HepG2 (cell line): Measurements from ENCODE around the gene ZFAND4. TPM values are rescaled to one million over a fixed set of nuclear protein-coding genes. Genes with fewer than 3 reads are reported as not detected.

Experiments used
- CEBPB ChIP-seq: IDR thresholded peaks from 2 replicates; pipeline ENCODE4 v1.6.1; 2011; ENCODE audit warnings: low read depth, low read length, improper control_type of control experiment, borderline replicate concordance
- CENPT ChIP-seq: sonication (generic); formaldehyde crosslinking; IDR thresholded peaks from 2 replicates; pipeline ENCODE4 v1.8.0; 2022; ENCODE audit warnings: low read depth, mild to moderate bottlenecking, moderate library complexity, missing genetic modification reagents
- FOXP1 ChIP-seq, 2 experiments: fragments of 450-650 bp in 1 of 2; IDR thresholded peaks; 2 replicates each; pipeline ENCODE4 v1.6.1; 2017 to 2018; ENCODE audit warnings: antibody characterized with exemption in 1 of 2
- HHEX ChIP-seq: IDR thresholded peaks from 2 replicates; pipeline ENCODE4 v1.6.1; 2016; ENCODE audit warnings: control low read depth
- HOXA9 ChIP-seq: sonication (generic); formaldehyde crosslinking; IDR thresholded peaks from 2 replicates; pipeline ENCODE4 v1.8.1; 2022; ENCODE audit warnings: missing genetic modification reagents, mild to moderate bottlenecking, moderate library complexity, borderline replicate concordance
- JARID2 ChIP-seq: sonication (generic); formaldehyde crosslinking; IDR thresholded peaks from 2 replicates; pipeline ENCODE4 v1.8.1; 2023; ENCODE audit warnings: missing genetic modification reagents, inconsistent platforms; ENCODE audit not compliant: insufficient replicate concordance
- MAFF ChIP-seq: IDR thresholded peaks from 2 replicates; pipeline ENCODE4 v1.6.1; 2011; ENCODE audit warnings: low read depth, low read length, improper control_type of control experiment
- NAIF1 ChIP-seq: sonication (generic); formaldehyde crosslinking; IDR thresholded peaks from 2 replicates; pipeline ENCODE4 v1.5.0; 2020; ENCODE audit warnings: mild to moderate bottlenecking, missing genetic modification reagents, borderline replicate concordance
- NFYB ChIP-seq: sonication (generic); formaldehyde crosslinking; IDR thresholded peaks from 2 replicates; pipeline ENCODE4 v1.4.0; 2020; ENCODE audit warnings: missing genetic modification reagents
- POLR2G ChIP-seq: fragments of 200-400 bp; formaldehyde crosslinking; IDR thresholded peaks from 2 replicates; pipeline ENCODE4 v1.6.1; 2018; ENCODE audit warnings: mild to moderate bottlenecking, low read depth, low read length, moderate library complexity
- PTBP1 ChIP-seq: fragments of 200-400 bp; formaldehyde crosslinking; IDR thresholded peaks from 2 replicates; pipeline ENCODE4 v1.6.1; 2018; ENCODE audit warnings: low read length, low read depth; ENCODE audit not compliant: poor library complexity, severe bottlenecking
- RARA ChIP-seq: IDR thresholded peaks from 2 replicates; pipeline ENCODE4 v1.6.1; 2016; ENCODE audit warnings: missing genetic modification reagents, missing compliant biosample characterization
- SETDB1 ChIP-seq: sonication (generic); formaldehyde crosslinking; IDR thresholded peaks from 2 replicates; pipeline ENCODE4 v1.5.1; 2020; ENCODE audit warnings: missing genetic modification reagents, mild to moderate bottlenecking, borderline replicate concordance
- SOX13 ChIP-seq, 3 experiments: fragments of 450-650 bp in 1 of 3; sonication (generic) in 1 of 3; formaldehyde crosslinking in 1 of 3; IDR thresholded peaks in 2 of 3; conservative IDR thresholded peaks in 1 of 3; 2 replicates each; pipeline versions ENCODE4 v1.5.0 to v1.6.1; 2016 to 2020; ENCODE audit warnings: antibody characterized with exemption in 1 of 3, mild to moderate bottlenecking in 1 of 3, missing compliant biosample characterization in 1 of 3, missing genetic modification reagents in 1 of 3, moderate library complexity in 1 of 3
- ZIK1 ChIP-seq: sonication (generic); formaldehyde crosslinking; IDR thresholded peaks from 2 replicates; pipeline ENCODE4 v1.5.0; 2020; ENCODE audit warnings: mild to moderate bottlenecking, low read depth, missing genetic modification reagents, borderline replicate concordance
- ZNF263 ChIP-seq: sonication (generic); formaldehyde crosslinking; IDR thresholded peaks from 2 replicates; pipeline ENCODE4 v1.4.0; 2020; ENCODE audit warnings: missing genetic modification reagents
- ZNF335 ChIP-seq: sonication (generic); formaldehyde crosslinking; IDR thresholded peaks from 2 replicates; pipeline ENCODE4 v1.4.0; 2020; ENCODE audit warnings: missing genetic modification reagents
- ZNF550 ChIP-seq: sonication (generic); formaldehyde crosslinking; IDR thresholded peaks from 2 replicates; pipeline ENCODE4 v1.4.0; 2020; ENCODE audit warnings: mild to moderate bottlenecking, missing genetic modification reagents, borderline replicate concordance
- polyA plus RNA-seq, 8 experiments: library from polyadenylated mRNA; depleted of rRNA in 3 of 8; stranded (reverse) in 7 of 8; unstranded in 1 of 8; fragments of >200 nt; fragmentation: Illumina TruSeq in 4 of 8; extraction: Trizol in 4 of 8; gene quantifications; 2 replicates each; pipeline versions ENCODE4 v1.2.1 to v1.2.3, GENCODE V29; 2011 to 2016; ENCODE audit warnings: low read depth in 4 of 8, missing spikeins in 1 of 8, mixed read lengths in 1 of 8; ENCODE audit not compliant: insufficient read depth in 1 of 8
- total RNA-seq, 5 experiments: library from RNA; depleted of rRNA; stranded (reverse); fragments of >200 nt; fragmentation: Illumina TruSeq; extraction: Trizol; gene quantifications; 2 replicates each; pipeline ENCODE4 v1.2.3, GENCODE V29; 2016; ENCODE audit warnings: low read depth in 1 of 5
- TF ChIP-seq, protein P1 (sequence below): sonication (generic); formaldehyde crosslinking; IDR thresholded peaks from 2 replicates; pipeline ENCODE4 v1.4.0; 2020; ENCODE audit warnings: low read depth, mild to moderate bottlenecking, missing genetic modification reagents
- TF ChIP-seq, protein P2 (sequence below): sonication (generic); formaldehyde crosslinking; IDR thresholded peaks from 2 replicates; pipeline ENCODE4 v1.4.0; 2020; ENCODE audit warnings: missing genetic modification reagents, borderline replicate concordance
- TF ChIP-seq, protein P3 (sequence below): sonication (generic); formaldehyde crosslinking; IDR thresholded peaks from 2 replicates; pipeline ENCODE4 v1.4.0; 2020; ENCODE audit warnings: low read depth, missing genetic modification reagents

ZFAND4 gene
- total and polyA plus RNA-seq, 2 of the 13 experiments (the other 11 are each of a cell fraction or from before 2014, with no cell fraction given), result 2.9 to 9.2 TPM

DNA sequence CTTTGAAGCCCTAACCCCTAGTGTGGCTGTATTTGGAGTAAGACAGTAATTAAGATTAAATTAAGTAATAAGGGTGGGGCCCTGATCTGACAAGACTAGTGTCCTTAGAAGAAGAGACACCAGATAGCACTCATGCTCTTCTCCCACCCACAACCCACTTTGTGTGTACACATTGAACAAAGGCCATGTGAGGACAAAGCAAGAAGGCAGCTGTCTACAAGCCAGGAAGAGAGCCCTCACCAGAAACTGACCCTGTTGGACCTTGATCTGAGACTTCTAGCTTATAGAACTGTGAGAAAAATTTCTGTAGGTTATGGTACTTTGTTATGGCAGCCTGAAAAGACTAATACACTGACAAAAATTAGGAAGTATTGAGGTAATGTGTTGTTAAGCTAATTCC lies 59.8 kb downstream of the ZFAND4 start (continued):
- TF ChIP-seq, protein P1, sequence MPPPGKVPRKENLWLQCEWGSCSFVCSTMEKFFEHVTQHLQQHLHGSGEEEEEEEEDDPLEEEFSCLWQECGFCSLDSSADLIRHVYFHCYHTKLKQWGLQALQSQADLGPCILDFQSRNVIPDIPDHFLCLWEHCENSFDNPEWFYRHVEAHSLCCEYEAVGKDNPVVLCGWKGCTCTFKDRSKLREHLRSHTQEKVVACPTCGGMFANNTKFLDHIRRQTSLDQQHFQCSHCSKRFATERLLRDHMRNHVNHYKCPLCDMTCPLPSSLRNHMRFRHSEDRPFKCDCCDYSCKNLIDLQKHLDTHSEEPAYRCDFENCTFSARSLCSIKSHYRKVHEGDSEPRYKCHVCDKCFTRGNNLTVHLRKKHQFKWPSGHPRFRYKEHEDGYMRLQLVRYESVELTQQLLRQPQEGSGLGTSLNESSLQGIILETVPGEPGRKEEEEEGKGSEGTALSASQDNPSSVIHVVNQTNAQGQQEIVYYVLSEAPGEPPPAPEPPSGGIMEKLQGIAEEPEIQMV (CRISPR knock-in tag), result no peak
- TF ChIP-seq CENPT (CRISPR knock-in tag) (no peak), SOX13 (IDR thresholded peaks at IDR 0.05) (no peak), SOX13 (CRISPR knock-in tag; conservative IDR thresholded peaks at IDR 0.05 in 1 of 2, IDR thresholded peaks at IDR 0.05 in 1 of 2) (0 out of 4 replicates have a peak, but pooled peaks of 1 of the 2 experiments have one; percentile 7), RARA (CRISPR knock-in tag) (peak; percentile 72), ZNF335 (CRISPR knock-in tag) (no peak), PTBP1 (no peak), ZNF550 (CRISPR knock-in tag) (no peak), FOXP1 (IDR thresholded peaks at IDR 0.05) (no peak), FOXP1 (CRISPR knock-in tag; IDR thresholded peaks at IDR 0.05) (no peak), ZIK1 (CRISPR knock-in tag) (no peak), NFYB (CRISPR knock-in tag) (no peak), HOXA9 (CRISPR knock-in tag) (no peak), ZNF263 (CRISPR knock-in tag) (no peak), CEBPB (no peak), HHEX (no peak), POLR2G (no peak), SETDB1 (no peak), MAFF (no peak), JARID2 (CRISPR knock-in tag) (no peak), NAIF1 (CRISPR knock-in tag) (no peak)
- TF ChIP-seq, protein P2, sequence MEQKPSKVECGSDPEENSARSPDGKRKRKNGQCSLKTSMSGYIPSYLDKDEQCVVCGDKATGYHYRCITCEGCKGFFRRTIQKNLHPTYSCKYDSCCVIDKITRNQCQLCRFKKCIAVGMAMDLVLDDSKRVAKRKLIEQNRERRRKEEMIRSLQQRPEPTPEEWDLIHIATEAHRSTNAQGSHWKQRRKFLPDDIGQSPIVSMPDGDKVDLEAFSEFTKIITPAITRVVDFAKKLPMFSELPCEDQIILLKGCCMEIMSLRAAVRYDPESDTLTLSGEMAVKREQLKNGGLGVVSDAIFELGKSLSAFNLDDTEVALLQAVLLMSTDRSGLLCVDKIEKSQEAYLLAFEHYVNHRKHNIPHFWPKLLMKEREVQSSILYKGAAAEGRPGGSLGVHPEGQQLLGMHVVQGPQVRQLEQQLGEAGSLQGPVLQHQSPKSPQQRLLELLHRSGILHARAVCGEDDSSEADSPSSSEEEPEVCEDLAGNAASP (CRISPR knock-in tag), result peak; percentile 91; the same call in 1 of the 2 replicates
- TF ChIP-seq, protein P3, sequence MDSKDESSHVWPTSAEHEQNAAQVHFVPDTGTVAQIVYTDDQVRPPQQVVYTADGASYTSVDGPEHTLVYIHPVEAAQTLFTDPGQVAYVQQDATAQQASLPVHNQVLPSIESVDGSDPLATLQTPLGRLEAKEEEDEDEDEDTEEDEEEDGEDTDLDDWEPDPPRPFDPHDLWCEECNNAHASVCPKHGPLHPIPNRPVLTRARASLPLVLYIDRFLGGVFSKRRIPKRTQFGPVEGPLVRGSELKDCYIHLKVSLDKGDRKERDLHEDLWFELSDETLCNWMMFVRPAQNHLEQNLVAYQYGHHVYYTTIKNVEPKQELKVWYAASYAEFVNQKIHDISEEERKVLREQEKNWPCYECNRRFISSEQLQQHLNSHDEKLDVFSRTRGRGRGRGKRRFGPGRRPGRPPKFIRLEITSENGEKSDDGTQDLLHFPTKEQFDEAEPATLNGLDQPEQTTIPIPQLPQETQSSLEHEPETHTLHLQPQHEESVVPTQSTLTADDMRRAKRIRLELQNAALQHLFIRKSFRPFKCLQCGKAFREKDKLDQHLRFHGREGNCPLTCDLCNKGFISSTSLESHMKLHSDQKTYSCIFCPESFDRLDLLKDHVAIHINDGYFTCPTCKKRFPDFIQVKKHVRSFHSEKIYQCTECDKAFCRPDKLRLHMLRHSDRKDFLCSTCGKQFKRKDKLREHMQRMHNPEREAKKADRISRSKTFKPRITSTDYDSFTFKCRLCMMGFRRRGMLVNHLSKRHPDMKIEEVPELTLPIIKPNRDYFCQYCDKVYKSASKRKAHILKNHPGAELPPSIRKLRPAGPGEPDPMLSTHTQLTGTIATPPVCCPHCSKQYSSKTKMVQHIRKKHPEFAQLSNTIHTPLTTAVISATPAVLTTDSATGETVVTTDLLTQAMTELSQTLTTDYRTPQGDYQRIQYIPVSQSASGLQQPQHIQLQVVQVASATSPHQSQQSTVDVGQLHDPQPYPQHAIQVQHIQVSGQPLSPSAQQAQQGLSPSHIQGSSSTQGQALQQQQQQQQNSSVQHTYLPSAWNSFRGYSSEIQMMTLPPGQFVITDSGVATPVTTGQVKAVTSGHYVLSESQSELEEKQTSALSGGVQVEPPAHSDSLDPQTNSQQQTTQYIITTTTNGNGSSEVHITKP (CRISPR knock-in tag), result no peak
